PFSK-1 (cell line): ENCODE measurements around the gene SPATA6L.
A peak's percentile ranks its signal among the peaks of the same experiment; 100 is the strongest.

Experiments used
- FOXP2 ChIP-seq: optimal IDR thresholded peaks from 2 replicates; pipeline ENCODE3; 2011; ENCODE audit warnings: borderline replicate concordance, control low read depth, inconsistent platforms; ENCODE audit not compliant: insufficient read depth; ENCODE audit errors: extremely low read length, extremely low read depth
- POLR2AphosphoS5 ChIP-seq: IDR thresholded peaks from 2 replicates; pipeline ENCODE4 v1.6.1; 2012; ENCODE audit warnings: low read depth, mild to moderate bottlenecking, control low read depth, low read length, moderate library complexity
- REST ChIP-seq, 2 experiments: IDR thresholded peaks; 2 replicates each; pipeline versions ENCODE4 v1.6.1 to v1.8.0; 2011 to 2012; ENCODE audit warnings: low read depth in 2 of 2, low read length in 2 of 2, control low read depth in 1 of 2, inconsistent platforms in 1 of 2, mild to moderate bottlenecking in 1 of 2, moderate library complexity in 1 of 2; ENCODE audit not compliant: insufficient read depth in 1 of 2
- SIN3A ChIP-seq: IDR thresholded peaks from 2 replicates; pipeline ENCODE4 v1.6.1; 2012; ENCODE audit warnings: mild to moderate bottlenecking, low read length, moderate library complexity, borderline replicate concordance; ENCODE audit not compliant: insufficient read depth
- TAF1 ChIP-seq: IDR thresholded peaks from 2 replicates; pipeline ENCODE4 v1.6.1; 2012; ENCODE audit warnings: low read length, control low read depth, borderline replicate concordance; ENCODE audit not compliant: insufficient read depth

Gene SPATA6L

DNA sequence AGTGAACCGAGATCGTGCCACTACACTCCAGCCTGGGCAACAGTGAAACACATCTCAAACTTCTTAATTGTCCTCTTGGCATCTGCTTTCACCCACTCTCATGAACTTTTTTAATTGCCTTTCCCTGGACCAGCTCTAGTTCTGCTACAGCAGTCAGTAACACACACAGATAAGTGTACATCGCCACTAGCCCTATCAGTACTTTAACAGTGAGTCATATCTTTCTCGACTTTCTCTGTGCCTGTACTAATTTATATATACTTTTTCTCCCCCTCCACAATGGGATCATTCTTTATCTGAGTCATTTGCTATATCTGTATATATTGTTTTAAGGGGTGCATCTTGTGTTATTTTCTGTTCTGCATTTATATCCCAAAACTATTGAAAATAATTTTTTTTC is 19.8 kb upstream of the SPATA6L start:
- TF ChIP-seq REST (IDR thresholded peaks at IDR 0.05; ENCODE audit: insufficient read depth in 1 of 2, low read depth in 2 of 2, low read length in 2 of 2) (no peak), SIN3A (no peak), FOXP2 (no peak), POLR2AphosphoS5 (no peak), TAF1 (no peak)

DNA sequence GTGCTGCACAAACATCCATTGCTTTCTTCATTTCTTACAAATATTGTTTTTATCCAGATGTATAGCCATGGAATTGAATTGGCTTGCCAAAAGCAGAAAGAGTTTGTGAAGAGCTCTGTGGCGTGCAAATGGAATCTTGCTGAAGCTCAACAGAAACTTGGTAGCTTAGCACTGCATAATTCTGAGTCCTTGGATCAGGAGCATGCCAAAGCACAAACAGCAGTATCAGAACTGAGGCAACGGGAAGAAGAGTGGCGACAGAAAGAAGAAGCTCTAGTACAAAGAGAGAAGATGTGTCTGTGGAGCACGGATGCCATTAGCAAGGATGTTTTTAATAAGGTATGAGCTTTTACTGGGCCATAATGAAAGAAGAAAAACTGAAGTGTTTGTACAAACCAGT is 18.5 kb upstream of the SPATA6L start:
- no peak for TF ChIP-seq REST (IDR thresholded peaks at IDR 0.05; ENCODE audit: insufficient read depth in 1 of 2, low read depth in 2 of 2, low read length in 2 of 2)
- TF ChIP-seq POLR2AphosphoS5 = no peak

GRCh38 chr9:4680750-4681149 is 14.5 kb upstream of the SPATA6L start:
- TF ChIP-seq FOXP2 (no peak), REST (IDR thresholded peaks at IDR 0.05; ENCODE audit: insufficient read depth in 1 of 2, low read depth in 2 of 2, low read length in 2 of 2) (no peak), POLR2AphosphoS5 (no peak), TAF1 (no peak), SIN3A (no peak)

GRCh38 chr9:4680173-4680525 is 13.9 kb upstream of the SPATA6L start:
- TF ChIP-seq FOXP2 (no peak), REST (IDR thresholded peaks at IDR 0.05; ENCODE audit: insufficient read depth in 1 of 2, low read depth in 2 of 2, low read length in 2 of 2) (no peak), TAF1 (no peak), POLR2AphosphoS5 (no peak), SIN3A (no peak)

DNA sequence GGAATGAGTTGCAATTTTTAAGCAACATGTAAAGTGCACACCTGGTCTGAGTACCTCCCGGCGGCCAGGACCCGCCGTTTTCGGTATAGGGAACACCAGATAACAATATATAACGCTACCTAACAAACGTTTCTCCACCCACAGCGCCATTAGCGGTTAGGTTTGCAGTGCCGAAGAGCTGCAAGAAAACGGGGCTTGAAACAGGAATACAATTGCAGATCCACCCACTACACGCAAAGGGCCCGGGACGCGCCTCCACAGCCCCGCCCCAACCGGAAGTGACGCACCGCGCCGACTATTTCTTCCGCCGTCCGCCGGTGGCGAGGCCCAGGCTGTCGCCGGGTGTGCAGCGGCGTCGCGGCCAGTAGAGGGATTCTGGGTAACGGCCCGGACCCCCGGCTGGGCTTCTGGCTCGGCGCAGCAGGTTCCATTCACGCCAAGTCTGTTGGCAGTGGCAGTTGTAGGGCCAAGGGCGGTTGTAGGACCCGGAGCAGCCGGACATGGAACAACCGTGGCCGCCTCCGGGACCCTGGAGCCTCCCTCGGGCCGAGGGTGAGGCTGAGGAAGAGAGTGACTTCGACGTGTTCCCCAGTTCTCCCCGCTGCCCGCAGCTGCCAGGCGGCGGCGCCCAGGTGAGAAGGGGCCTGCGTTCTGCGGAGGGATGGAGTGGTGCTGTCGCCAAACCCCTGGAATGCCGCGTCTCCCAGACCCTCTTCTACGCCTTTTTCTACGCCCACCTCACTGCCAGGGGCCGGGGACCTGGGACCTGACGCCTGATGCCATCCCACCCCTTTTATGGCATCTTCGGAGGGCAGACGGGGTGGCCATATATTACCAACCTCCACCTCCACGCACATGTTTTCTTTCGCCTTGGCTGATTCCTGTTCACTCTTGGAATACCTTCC is 13.2 kb upstream of the SPATA6L start, which contains the start of gene CDC37L1:
Gene CDC37L1 (plus strand): TSS at position 302 of the 905 bp plus-strand sequence. CDS start 199 bp downstream, at position 501.
- TF ChIP-seq POLR2AphosphoS5 (peak; percentile 82), REST (IDR thresholded peaks at IDR 0.05; ENCODE audit: insufficient read depth in 1 of 2, low read depth in 2 of 2, low read length in 2 of 2) (peak in 1 of 2 experiments; percentile 25; a peak in 1 of 4 replicates), FOXP2 (peak; percentile 70), SIN3A (peak; percentile 63; the same call in 1 of the 2 replicates), TAF1 (peak; percentile 89)
